K562 (cell line): ENCODE measurements around the gene CDS2. TPM values are rescaled to one million over a fixed set of nuclear protein-coding genes. Genes with fewer than 3 reads are reported as not detected.

Experiments
- ATAC-seq: fragments of 200-7000 bp; cut with Tn5 transposase; 3 replicates; pipeline ENCODE4 v1.9.1; 2020; ENCODE audit warnings: moderate library complexity
- BruUV-seq: library from RNA; stranded (reverse); fragments of 400-500 nt; replicated peaks from 2 replicates; lab custom pipeline; 2021; lab: Mats Ljungman, UMichigan
- CTCF ChIA-PET: fragments of 300-600 bp; formaldehyde crosslinking; extraction: SDS; loops from one replicate; lab custom pipeline; 2021; ENCODE audit warnings: low intra/inter-chr PET ratio; lab: Yijun Ruan, JAX
- POLR2A ChIA-PET: fragments of 300-600, 350-650 bp; sonication (Branson Sonifier 250); formaldehyde crosslinking; extraction: SDS; loops from one replicate; lab custom pipeline; 2021; ENCODE audit warnings: antibody characterized with exemption, inconsistent platforms; lab: Yijun Ruan, JAX
- DNase-seq, 4 experiments: peaks; one replicate each; pipeline versions ENCODE4 v3.0.0 to v3.0.0-alpha.2; 2011 to 2018; ENCODE audit warnings: low spot score in 3 of 4, mixed read lengths in 3 of 4; ENCODE audit errors: extremely low read depth in 1 of 4
- FAIRE-seq: peaks from 2 replicates; lab custom pipeline; 2011; peaks lifted over from hg19 to GRCh38; lab: Jason Lieb, UNC
- H2AFZ ChIP-seq: 2 replicates; pipeline ENCODE4 v1.6.0; 2011; ENCODE audit warnings: low read depth, low read length, control low read depth, inconsistent platforms
- H3K27ac ChIP-seq: fragments of 200-600 bp; 3 replicates; pipeline ENCODE4 v1.8.0; 2011; ENCODE audit warnings: low read depth, mild to moderate bottlenecking, control low read depth, inconsistent platforms, low read length, moderate library complexity, mixed read lengths; ENCODE audit errors: extremely low read depth
- H3K27me3 ChIP-seq, 2 experiments: fragments of 300-600 bp in 1 of 2; 2 replicates in 1 of 2; 3 replicates in 1 of 2; pipeline versions ENCODE4 v1.6.0 to v1.8.0; 2011; ENCODE audit warnings: inconsistent platforms in 2 of 2, low read length in 2 of 2, mild to moderate bottlenecking in 1 of 2, mixed read lengths in 1 of 2, moderate library complexity in 1 of 2; ENCODE audit not compliant: control insufficient read depth in 2 of 2, insufficient read depth in 2 of 2
- H3K36me3 ChIP-seq: fragments of 300-600 bp; 3 replicates; pipeline ENCODE4 v1.8.0; 2011; ENCODE audit warnings: mild to moderate bottlenecking, low read length, inconsistent platforms; ENCODE audit not compliant: control insufficient read depth, insufficient read depth
- H3K4me1 ChIP-seq, 2 experiments: fragments of 200-600 bp in 1 of 2; replicated peaks in 1 of 2; 2 replicates in 1 of 2; 3 replicates in 1 of 2; pipeline versions ENCODE4 v1.5.1 to v1.8.0; 2011; ENCODE audit warnings: inconsistent platforms in 2 of 2, low read length in 2 of 2, mild to moderate bottlenecking in 1 of 2, mixed read lengths in 1 of 2, moderate library complexity in 1 of 2; ENCODE audit not compliant: control insufficient read depth in 2 of 2, insufficient read depth in 2 of 2
- H3K4me2 ChIP-seq: 2 replicates; pipeline ENCODE4 v1.6.1; 2011; ENCODE audit warnings: low read length, control low read depth, inconsistent platforms, mixed read lengths; ENCODE audit not compliant: insufficient read depth
- H3K4me3 ChIP-seq: fragments of 200-600 bp; sonication (generic), shearing (Covaris generic); 2 replicates; pipeline ENCODE4 v1.5.1; 2016; ENCODE audit warnings: control low read depth, inconsistent platforms
- H3K79me2 ChIP-seq: fragments of 200-600 bp; 3 replicates; pipeline ENCODE4 v1.8.0; 2011; ENCODE audit warnings: low read length, inconsistent platforms; ENCODE audit not compliant: control insufficient read depth, insufficient read depth
- H3K9ac ChIP-seq, 2 experiments: 2 replicates each; pipeline versions ENCODE4 v1.6.0 to v1.6.1; 2011; ENCODE audit warnings: low read depth in 2 of 2, low read length in 2 of 2, control low read depth in 1 of 2, inconsistent platforms in 1 of 2, mild to moderate bottlenecking in 1 of 2, mixed read lengths in 1 of 2; ENCODE audit not compliant: insufficient read depth in 1 of 2
- H3K9me1 ChIP-seq: one replicate; pipeline ENCODE4 v1.6.0; 2011; ENCODE audit warnings: inconsistent platforms, mild to moderate bottlenecking, low read length, moderate library complexity; ENCODE audit not compliant: control insufficient read depth, insufficient read depth
- H3K9me3 ChIP-seq: replicated peaks from 2 replicates; pipeline ENCODE4 v1.5.1; 2011; ENCODE audit warnings: low read depth, low read length, inconsistent platforms; ENCODE audit not compliant: control insufficient read depth, insufficient read depth
- H4K20me1 ChIP-seq: replicated peaks from 2 replicates; pipeline ENCODE4 v1.6.1; 2011; ENCODE audit warnings: low read length, inconsistent platforms, mixed read lengths; ENCODE audit not compliant: control insufficient read depth, insufficient read depth
- ARHGAP35 ChIP-seq: fragments of 450-650 bp; IDR thresholded peaks from 2 replicates; pipeline ENCODE4 v1.6.1; 2018; ENCODE audit not compliant: partially characterized antibody
- FOSL1 ChIP-seq: fragments of 200-800 bp; sonication (Bioruptor generic); conservative IDR thresholded peaks from 2 replicates; pipeline ENCODE4 v1.6.1; 2016; ENCODE audit warnings: missing genetic modification characterization, missing compliant biosample characterization
- REST ChIP-seq, 2 experiments: fragments of 450-650 bp; formaldehyde crosslinking in 1 of 2; IDR thresholded peaks; 2 replicates each; pipeline versions ENCODE4 v1.4.0 to v1.6.1; 2014 to 2020; ENCODE audit warnings: mild to moderate bottlenecking in 2 of 2, borderline replicate concordance in 1 of 2, low read depth in 1 of 2
- ZNF79 ChIP-seq: fragments of 250-450 bp; sonication (Bioruptor Pico); IDR thresholded peaks from 2 replicates; pipeline ENCODE4 v1.4.0; 2020; ENCODE audit warnings: low read depth, mild to moderate bottlenecking, moderate library complexity
- ZZZ3 ChIP-seq: fragments of 450-650 bp; IDR thresholded peaks from 2 replicates; pipeline ENCODE4 v1.6.1; 2016; ENCODE audit warnings: antibody characterized with exemption, mild to moderate bottlenecking, moderate library complexity
- WGBS: fragments of 100-300 bp; shearing (Covaris generic); methylation state at CpG from one replicate; pipeline ENCODE4 v1.1.6; 2016; ENCODE audit warnings: low coverage, mixed read lengths; ENCODE audit not compliant: insufficient coverage; ENCODE audit errors: missing lambda C conversion rate; 5-methylcytosine and 5-hydroxymethylcytosine counted together
- in situ Hi-C: fragments of 300-500 bp; cut with MboI; formaldehyde crosslinking; loops from 4 replicates; pipeline ENCODE4 v1.15.0; 2018; ENCODE audit warnings: inconsistent platforms, mixed read lengths
- intact Hi-C: fragments of 100-400 bp; cut with micrococcal nuclease; formaldehyde crosslinking; loops from 2 replicates; pipeline ENCODE4 v1.14.2; 2022
- polyA plus RNA-seq, 8 experiments: library from polyadenylated mRNA; depleted of rRNA in 4 of 8; stranded (reverse) in 5 of 8; unstranded in 3 of 8; fragments of >200 nt; fragmentation: Nextera tagmentation in 2 of 8; fragmentation: Illumina TruSeq in 1 of 8; extraction: Ambion mirVana in 2 of 8; extraction: Trizol in 1 of 8; gene quantifications; 2 replicates each; pipeline versions ENCODE4 v1.2.1 to v1.2.3, GENCODE V29; 2011 to 2014; ENCODE audit warnings: inconsistent platforms in 1 of 8, missing spikeins in 1 of 8
- total RNA-seq, 7 experiments: library from RNA; depleted of rRNA in 6 of 7; stranded (reverse); fragments of >200 nt in 6 of 7; fragmentation: Illumina TruSeq in 2 of 7; extraction: Trizol in 2 of 7; gene quantifications; 2 replicates each; pipeline versions ENCODE4 v1.2.1 to v1.2.3, GENCODE V29; 2011 to 2021; ENCODE audit warnings: low replicate concordance in 1 of 7

CDS2 gene
- total and polyA plus RNA-seq, 9 of the 15 experiments (the other 6 are each of a cell fraction or from before 2014, with no cell fraction given), result 6.4 to 46.4 (median 12.2) TPM

- intact Hi-C loops, result no loop called here
- CTCF ChIA-PET, result no interaction called here
- H3K4me2 ChIP-seq, result no peak overlapping the region
- no peak overlapping the region for H3K4me3 ChIP-seq
- H3K27me3 ChIP-seq, result no peaks in the 10 kb centered on the region; a peak in 1 of 5 replicates
- POLR2A ChIA-PET, result interaction anchor here (0.6 kb wide), 1 partner anchor 461 kb away, joined by 5 read pairs; no protein-coding TSS in a partner anchor
- no peaks in the 10 kb centered on the region for H3K9me1 ChIP-seq
- no peaks in the 10 kb centered on the region for H4K20me1 ChIP-seq
- 6% methylated on average over 4 of the region's 4 CpGs for WGBS
- H3K27ac ChIP-seq, result no peak overlapping the region
- H3K36me3 ChIP-seq, result no peaks in the 10 kb centered on the region
- DNase-seq (no peak), ATAC-seq (no peak), FAIRE-seq (no peak)
- in situ Hi-C loops, result loop anchor here (5.0 kb wide), 1 partner anchor 475 kb away; no protein-coding TSS in a partner anchor
- H3K9ac ChIP-seq, result no peak overlapping the region
- H3K4me1 ChIP-seq, result no peaks in the 10 kb centered on the region
- H2AFZ ChIP-seq, result no peak overlapping the region
- no peaks in the 10 kb centered on the region for H3K9me3 ChIP-seq
- no TSS peak for BruUV-seq
- no peaks in the 10 kb centered on the region for H3K79me2 ChIP-seq
- TF ChIP-seq FOSL1 (tag) (no peak), ARHGAP35 (no peak), ZNF79 (CRISPR knock-in tag) (no peak), REST (IDR thresholded peaks at IDR 0.05; ENCODE audit: borderline replicate concordance) (no peak), REST (CRISPR knock-in tag; IDR thresholded peaks at IDR 0.05; ENCODE audit: low read depth) (no peak), ZZZ3 (no peak)
Measured at GRCh38 chr20:5217616-5218015, 90.8 kb downstream of the CDS2 start.
